RKO (cell line): ENCODE results near the gene SERBP1.

Source experiments
- DNase-seq: peaks from one replicate; pipeline ENCODE4 v3.0.0-alpha.2; 2016; ENCODE audit warnings: low spot score

SERBP1 gene

GRCh38 chr1:67407498-67407897 is 22.7 kb downstream of the SERBP1 start:
- no peak for DNase-seq

DNA sequence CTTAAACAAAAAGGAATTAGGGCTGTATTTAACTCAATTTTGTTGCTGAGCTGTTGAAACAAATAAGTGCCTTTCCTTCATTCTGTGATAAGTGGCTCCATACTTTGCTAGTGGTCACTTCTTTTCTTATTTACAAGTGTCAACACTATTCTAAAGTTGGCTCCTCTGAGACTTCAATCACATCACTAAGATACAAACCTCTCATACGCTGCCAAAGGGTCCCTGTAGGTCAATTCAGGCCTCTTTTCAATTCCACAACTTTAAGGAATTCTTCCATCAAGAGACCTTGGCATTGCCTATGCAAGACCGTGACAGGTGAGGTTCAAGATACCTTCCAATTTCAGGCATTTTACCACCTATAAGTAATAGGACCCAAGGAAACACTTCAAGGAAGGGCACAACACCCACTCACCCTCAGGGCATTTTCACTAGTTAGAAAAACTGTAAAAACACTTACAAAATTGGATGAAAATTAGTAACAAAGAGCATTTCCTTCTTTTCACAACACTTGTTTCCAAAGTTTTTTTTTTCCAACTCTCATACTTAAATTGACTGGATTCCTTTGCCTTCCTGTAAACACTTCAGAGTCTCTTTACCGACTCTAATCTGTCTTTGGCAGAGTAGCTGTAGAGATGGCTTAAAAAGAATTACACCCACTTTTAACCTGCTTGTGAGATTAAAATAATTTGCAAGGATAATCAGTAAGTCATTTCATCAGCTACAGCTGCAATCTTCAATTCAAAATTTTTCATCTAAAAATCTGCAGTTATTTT is 24.5 kb downstream of the SERBP1 start:
- DNase-seq, result no peak

GRCh38 chr1:67404212-67404620 is 26.0 kb downstream of the SERBP1 start:
- DNase-seq, result peak; percentile 61

DNA sequence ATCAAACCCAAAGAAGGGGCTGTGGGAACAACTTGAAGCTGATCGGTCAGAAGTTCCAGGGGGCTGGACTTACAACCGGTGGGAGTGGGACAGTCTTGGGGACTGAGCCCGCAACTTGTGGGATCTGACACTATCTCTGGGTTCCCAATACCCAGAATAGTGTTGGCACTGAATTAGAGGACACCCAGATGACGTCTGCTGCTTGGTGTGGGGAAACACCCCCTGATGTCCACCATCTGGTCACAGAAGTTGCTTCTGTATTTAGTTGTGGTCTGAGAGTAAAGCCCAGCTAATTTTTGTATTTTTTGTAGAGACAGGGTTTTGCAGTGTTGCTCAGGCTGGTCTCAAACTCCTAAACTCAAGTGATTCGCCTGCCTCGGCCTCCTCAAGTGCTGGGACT is 28.8 kb downstream of the SERBP1 start:
- DNase-seq, result no peak

- DNase-seq, result peak; percentile 56
Measured at GRCh38 chr1:67400029-67400786, 30.0 kb downstream of the SERBP1 start.

- DNase-seq, result no peak
Measured at GRCh38 chr1:67399199-67399993, 30.8 kb downstream of the SERBP1 start.

- DNase-seq, result no peak
Measured at GRCh38 chr1:67394548-67394947, 35.7 kb downstream of the SERBP1 start.

- DNase-seq, result no peak
Measured at GRCh38 chr1:67393737-67394136, 36.5 kb downstream of the SERBP1 start.

DNA sequence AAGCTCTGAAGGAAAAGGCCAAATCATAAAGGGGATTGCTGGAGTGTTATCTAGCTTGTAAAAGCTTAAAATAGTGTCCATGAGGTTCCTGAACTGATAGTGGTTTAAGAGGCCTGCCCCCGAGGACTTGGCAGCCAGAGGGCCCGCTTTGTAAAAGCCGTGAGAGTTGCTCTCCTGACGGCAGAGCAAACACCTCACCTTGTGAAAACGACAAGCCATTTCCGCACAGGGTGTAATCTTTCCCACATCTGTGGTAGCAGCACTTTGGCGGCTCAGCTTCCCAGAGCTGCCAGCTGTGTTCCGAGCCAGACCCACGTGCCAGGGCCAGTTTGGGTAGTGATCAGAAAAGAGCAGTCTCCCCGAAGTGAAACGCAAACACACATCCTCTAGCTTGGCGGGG is 37.0 kb downstream of the SERBP1 start:
- DNase-seq, result no peak

DNA sequence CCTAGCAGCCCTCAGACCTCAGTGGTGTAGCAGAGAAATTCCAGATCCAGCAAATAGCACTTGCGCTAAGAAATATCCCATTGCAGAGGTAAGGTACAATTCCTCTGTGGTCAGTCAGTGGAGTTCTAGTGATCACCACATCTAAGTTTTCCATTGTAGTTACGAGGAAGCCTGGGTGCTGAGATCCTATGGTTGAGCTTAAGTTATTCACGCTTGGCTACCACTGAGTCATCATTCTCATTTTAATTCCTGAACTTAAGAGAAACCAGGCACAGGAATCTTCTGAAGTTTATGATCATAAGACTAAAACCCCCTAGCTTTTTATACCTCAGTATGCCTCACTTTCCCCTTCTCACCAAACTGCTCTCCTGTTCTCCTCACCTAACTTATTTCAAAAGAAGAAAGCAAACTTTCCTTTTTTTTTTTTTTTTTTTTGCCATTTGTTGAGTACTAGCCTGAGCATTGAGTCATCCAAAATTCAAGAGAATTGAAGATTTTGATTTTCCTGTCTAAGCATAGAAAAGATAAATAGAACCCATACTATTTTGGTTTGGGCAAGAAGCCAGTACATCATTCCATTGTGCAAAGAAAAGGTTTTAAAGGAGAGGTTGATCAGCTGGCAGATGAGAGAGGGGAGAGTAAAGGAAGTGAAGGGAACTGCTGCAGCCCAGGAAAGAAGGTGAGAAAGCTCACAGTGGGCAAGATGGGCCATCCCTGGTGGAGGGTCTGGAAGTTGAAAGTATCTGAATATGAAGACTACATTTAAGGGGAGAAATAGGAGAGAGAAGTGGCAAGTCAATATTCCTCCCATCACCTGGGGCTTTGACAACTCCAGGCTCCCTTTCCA is 39.9 kb downstream of the SERBP1 start:
- no peak for DNase-seq

- DNase-seq, result no peak
Measured at GRCh38 chr1:67383999-67384638, 46.1 kb downstream of the SERBP1 start.

- no peak for DNase-seq
Measured at GRCh38 chr1:67382292-67382691, 47.9 kb downstream of the SERBP1 start.

GRCh38 chr1:67381154-67381553 is 49.0 kb downstream of the SERBP1 start:
- no peak for DNase-seq

DNA sequence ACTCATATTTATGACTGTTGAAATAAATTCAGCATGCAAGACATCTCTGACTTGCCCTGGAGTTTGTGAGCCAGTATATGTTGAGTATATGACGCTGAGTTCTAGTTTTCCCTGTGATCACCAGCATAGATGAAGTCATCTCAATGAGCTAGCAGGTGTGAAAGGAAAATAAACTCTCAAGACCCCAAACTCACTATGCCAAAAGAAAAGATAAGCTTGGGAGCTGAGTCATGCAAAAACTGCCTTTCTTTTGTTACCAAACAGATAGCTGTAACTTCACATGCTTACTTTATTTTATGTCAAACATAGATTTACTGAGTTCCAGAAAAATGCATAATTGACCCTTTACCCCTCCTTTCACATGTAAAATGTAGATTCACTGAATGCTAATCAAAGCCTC is 52.9 kb downstream of the SERBP1 start:
- DNase-seq, result no peak

DNA sequence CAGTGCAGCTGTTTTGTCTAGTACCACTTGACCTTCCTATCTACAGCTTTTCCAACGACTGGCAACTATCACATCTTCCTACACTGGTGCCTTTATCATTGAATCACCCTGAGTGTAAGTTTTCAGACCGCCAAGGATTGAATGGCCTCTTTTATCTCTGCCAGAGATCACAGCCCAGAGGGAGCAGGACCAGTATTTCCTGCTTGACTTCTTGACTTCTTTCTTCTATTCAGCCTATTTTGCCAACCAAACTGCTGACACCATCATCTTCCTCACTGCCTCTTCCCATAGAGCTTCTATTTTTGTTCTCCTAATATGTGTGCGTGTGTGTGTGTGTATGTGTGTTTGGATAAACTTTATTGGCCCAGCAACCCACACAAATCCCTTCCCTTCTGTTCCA is 53.8 kb downstream of the SERBP1 start:
- DNase-seq, result no peak

DNA sequence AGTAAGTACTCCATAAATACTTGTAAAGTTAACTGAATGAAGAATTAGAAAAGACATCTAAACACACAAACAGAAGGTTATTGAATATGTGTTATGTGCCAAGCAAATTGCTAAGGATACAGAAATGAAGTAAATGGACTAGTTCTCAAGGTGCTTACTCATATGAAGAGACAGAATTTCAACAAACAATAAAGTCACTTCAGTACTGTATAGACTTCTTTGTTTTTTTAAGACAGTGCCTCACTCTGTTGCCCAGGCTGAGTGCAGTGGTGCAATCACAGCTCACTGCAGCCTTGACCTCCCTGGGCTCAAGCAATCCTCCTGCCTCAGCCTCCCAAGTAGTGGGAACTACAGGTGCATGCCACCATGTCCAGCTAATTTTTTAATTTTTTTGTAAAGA is 57.3 kb downstream of the SERBP1 start:
- DNase-seq, result no peak

GRCh38 chr1:67372136-67372535 is 58.1 kb downstream of the SERBP1 start:
- no peak for DNase-seq

DNA sequence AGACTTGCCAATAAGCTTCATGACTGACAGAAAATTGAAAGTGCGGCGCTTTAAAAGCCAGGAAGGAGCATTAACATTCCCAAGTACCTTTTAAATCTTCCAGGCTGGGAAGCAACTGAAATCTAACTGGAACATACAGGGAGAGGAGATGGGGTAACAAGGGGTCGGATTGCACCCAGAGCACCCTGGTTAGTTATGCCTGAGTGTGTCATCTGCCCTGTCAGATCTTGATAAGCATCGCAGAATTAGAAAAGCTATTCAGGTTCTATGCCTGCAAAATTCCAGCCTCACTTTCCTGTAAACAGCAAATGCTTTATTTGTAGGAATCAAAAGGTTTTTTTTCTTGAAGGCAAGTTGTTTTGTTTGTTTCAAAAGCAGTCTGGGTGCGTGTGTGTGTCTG is 58.5 kb downstream of the SERBP1 start:
- peak; percentile 20 for DNase-seq

GRCh38 chr1:67371043-67371442 is 59.2 kb downstream of the SERBP1 start:
- DNase-seq, result no peak

- no peak for DNase-seq
Measured at GRCh38 chr1:67368046-67368514, 62.1 kb downstream of the SERBP1 start.

DNA sequence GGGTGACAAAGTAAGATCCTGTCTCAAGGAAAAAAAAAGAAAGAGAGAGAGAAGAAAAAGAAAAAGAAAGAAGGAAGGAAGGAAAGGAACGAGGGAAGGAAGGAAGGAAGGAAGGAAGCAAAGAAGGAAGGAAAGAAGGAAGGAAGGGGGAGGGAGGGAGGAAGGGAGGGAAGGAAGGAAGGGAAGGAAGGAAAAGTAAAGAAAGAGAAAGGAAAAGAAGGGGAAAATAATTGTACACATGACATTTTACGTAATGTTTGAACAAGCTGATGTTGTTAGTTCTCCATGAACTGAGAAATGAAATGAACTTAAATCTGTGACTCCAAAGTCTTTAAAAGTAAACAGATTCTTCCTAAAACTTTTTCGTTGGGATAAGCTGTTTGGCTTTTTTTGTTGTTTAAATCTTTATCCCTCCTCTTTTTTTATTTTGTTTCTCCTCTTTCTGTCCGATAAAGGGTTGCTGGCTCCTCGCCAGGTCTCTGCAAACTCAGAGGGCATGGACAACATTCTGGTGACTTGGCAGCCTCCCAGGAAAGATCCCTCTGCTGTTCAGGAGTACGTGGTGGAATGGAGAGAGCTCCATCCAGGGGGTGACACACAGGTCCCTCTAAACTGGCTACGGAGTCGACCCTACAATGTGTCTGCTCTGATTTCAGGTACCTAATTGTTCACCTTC is 62.7 kb downstream of the SERBP1 start:
- DNase-seq, result no peak
